Mononuclear cell (primary cell): Measurements from ENCODE around the gene FAAP20. TPM values are rescaled to one million over a fixed set of nuclear protein-coding genes. Genes with fewer than 3 reads are reported as not detected.

Experiments
- H3K27me3 ChIP-seq: 2 replicates; pipeline ENCODE4 v1.6.0; 2011; ENCODE audit warnings: low read length, control low read depth; ENCODE audit not compliant: insufficient read depth
- H3K4me1 ChIP-seq: 2 replicates; pipeline ENCODE4 v1.5.1; 2011; ENCODE audit warnings: mild to moderate bottlenecking, low read length, control low read depth; ENCODE audit not compliant: insufficient read depth
- H3K4me3 ChIP-seq: 2 replicates; pipeline ENCODE4 v1.5.1; 2011; ENCODE audit warnings: mild to moderate bottlenecking, low read length, moderate library complexity
- H3K9me3 ChIP-seq: 2 replicates; pipeline ENCODE4 v1.5.1; 2011; ENCODE audit warnings: low read depth, mild to moderate bottlenecking, control low read depth, low read length
- total RNA-seq: library from RNA; depleted of rRNA; stranded (reverse); fragments of >200 nt; gene quantifications from one replicate; pipeline ENCODE4 v1.2.3, GENCODE V29; 2012

FAAP20 gene
- total RNA-seq, 1 donor = 11.0 TPM

- Histone ChIP-seq H3K4me3 (no peak overlapping the region), H3K9me3 (no peaks in the 10 kb centered on the region), H3K4me1 (peaks cover 22% of the 10 kb centered on the region), H3K27me3 (no peaks in the 10 kb centered on the region)
These were observed 29.6 kb upstream of the FAAP20 start for GRCh38 chr1:2224170-2224584.

GRCh38 chr1:2221271-2221670 is 26.7 kb upstream of the FAAP20 start:
- Histone ChIP-seq H3K4me1 (peaks cover 12% of the 10 kb centered on the region), H3K9me3 (no peaks in the 10 kb centered on the region), H3K27me3 (no peaks in the 10 kb centered on the region), H3K4me3 (no peak overlapping the region)

- H3K9me3 ChIP-seq = no peaks in the 10 kb centered on the region
- peaks cover 12% of the 10 kb centered on the region for H3K4me1 ChIP-seq
- H3K4me3 ChIP-seq = no peak overlapping the region
- no peaks in the 10 kb centered on the region for H3K27me3 ChIP-seq
These were observed 22.1 kb upstream of the FAAP20 start for GRCh38 chr1:2216767-2217058.

GRCh38 chr1:2215909-2216766 is 21.6 kb upstream of the FAAP20 start:
- Histone ChIP-seq H3K9me3 (no peaks in the 10 kb centered on the region), H3K27me3 (no peaks in the 10 kb centered on the region), H3K4me3 (no peak overlapping the region), H3K4me1 (peaks cover 12% of the 10 kb centered on the region)

- H3K4me1 ChIP-seq = peaks cover 12% of the 10 kb centered on the region
- no peaks in the 10 kb centered on the region for H3K27me3 ChIP-seq
- no peak overlapping the region for H3K4me3 ChIP-seq
- H3K9me3 ChIP-seq = no peaks in the 10 kb centered on the region
These were observed 20.8 kb upstream of the FAAP20 start for GRCh38 chr1:2215329-2215728.

GRCh38 chr1:2214541-2215241 is 20.1 kb upstream of the FAAP20 start:
- Histone ChIP-seq H3K27me3 (no peaks in the 10 kb centered on the region), H3K4me1 (peaks cover 12% of the 10 kb centered on the region), H3K9me3 (no peaks in the 10 kb centered on the region), H3K4me3 (no peak overlapping the region)

GRCh38 chr1:2213576-2214505 is 19.3 kb upstream of the FAAP20 start:
- Histone ChIP-seq H3K4me3 (no peak overlapping the region), H3K4me1 (peaks cover 12% of the 10 kb centered on the region), H3K9me3 (no peaks in the 10 kb centered on the region), H3K27me3 (no peaks in the 10 kb centered on the region)

GRCh38 chr1:2212532-2213491 is 18.2 kb upstream of the FAAP20 start:
- peaks cover 12% of the 10 kb centered on the region for H3K4me1 ChIP-seq
- no peak overlapping the region for H3K4me3 ChIP-seq
- no peaks in the 10 kb centered on the region for H3K9me3 ChIP-seq
- H3K27me3 ChIP-seq = no peaks in the 10 kb centered on the region

GRCh38 chr1:2212274-2212531 is 17.6 kb upstream of the FAAP20 start:
- H3K9me3 ChIP-seq = no peaks in the 10 kb centered on the region

GRCh38 chr1:2210786-2211185 is 16.2 kb upstream of the FAAP20 start:
- Histone ChIP-seq H3K9me3 (no peaks in the 10 kb centered on the region), H3K27me3 (no peaks in the 10 kb centered on the region), H3K4me1 (peaks cover 15% of the 10 kb centered on the region), H3K4me3 (no peak overlapping the region)

More at GRCh38 chr1:2212274-2212531, 17.6 kb upstream of the FAAP20 start:
- H3K4me3 ChIP-seq = no peak overlapping the region
- no peaks in the 10 kb centered on the region for H3K27me3 ChIP-seq
- peaks cover 12% of the 10 kb centered on the region for H3K4me1 ChIP-seq

- H3K4me1 ChIP-seq = peaks cover 20% of the 10 kb centered on the region
- no peak overlapping the region for H3K4me3 ChIP-seq
- H3K27me3 ChIP-seq = no peaks in the 10 kb centered on the region
- no peaks in the 10 kb centered on the region for H3K9me3 ChIP-seq
These were observed 15.6 kb upstream of the FAAP20 start for GRCh38 chr1:2210084-2210653.

- Histone ChIP-seq H3K27me3 (no peaks in the 10 kb centered on the region), H3K9me3 (no peaks in the 10 kb centered on the region), H3K4me1 (peaks cover 20% of the 10 kb centered on the region), H3K4me3 (no peak overlapping the region)
These were observed 15.0 kb upstream of the FAAP20 start for GRCh38 chr1:2209400-2210083.

- Histone ChIP-seq H3K9me3 (no peaks in the 10 kb centered on the region), H3K27me3 (no peaks in the 10 kb centered on the region), H3K4me3 (no peak overlapping the region), H3K4me1 (peaks cover 27% of the 10 kb centered on the region)
These were observed 14.0 kb upstream of the FAAP20 start for GRCh38 chr1:2208309-2209239.
